H7 (cell line): ENCODE measurements around the gene AFF2. TPM values are rescaled to one million over a fixed set of nuclear protein-coding genes. Genes with fewer than 3 reads are reported as not detected.
A peak's percentile ranks its signal among the peaks of the same experiment; 100 is the strongest.

ENCODE experiments used
- DNase-seq: peaks from one replicate; pipeline ENCODE4 v3.0.0; 2012
- H3K27me3 ChIP-seq: 2 replicates; pipeline ENCODE4 v1.6.0; 2011; ENCODE audit warnings: mild to moderate bottlenecking, low read length; ENCODE audit not compliant: control insufficient read depth, insufficient read depth
- H3K36me3 ChIP-seq: replicated peaks from 2 replicates; pipeline ENCODE4 v1.5.1; 2011; ENCODE audit warnings: low read length; ENCODE audit not compliant: control insufficient read depth, insufficient read depth
- H3K4me3 ChIP-seq: 2 replicates; pipeline ENCODE4 v1.5.1; 2011; ENCODE audit warnings: low read depth, mild to moderate bottlenecking, control low read depth, low read length, moderate library complexity; ENCODE audit not compliant: insufficient read depth
- total RNA-seq: library from RNA; depleted of rRNA; stranded (reverse); fragments of >200 nt; shearing (Covaris generic); gene quantifications from 2 replicates; pipeline ENCODE4 v1.2.3, GENCODE V29; 2014

Gene AFF2
- total RNA-seq, 1 experiment from 2014 or later, result 14.6 TPM

- Histone ChIP-seq H3K27me3 (no peaks in the 10 kb centered on the region), H3K4me3 (no peak overlapping the region), H3K36me3 (no peaks in the 10 kb centered on the region)
- peak; percentile 1 for DNase-seq
Observed at GRCh38 chrX:148552775-148553174, 52.4 kb downstream of the AFF2 start.

GRCh38 chrX:148555101-148555500, 54.7 kb downstream of the AFF2 start:
- no peaks in the 10 kb centered on the region for H3K27me3 ChIP-seq
- H3K4me3 ChIP-seq, result no peak overlapping the region
- DNase-seq, result no peak
- no peaks in the 10 kb centered on the region for H3K36me3 ChIP-seq

GRCh38 chrX:148555571-148556243, 55.3 kb downstream of the AFF2 start:
- no peak for DNase-seq
- Histone ChIP-seq H3K4me3 (no peak overlapping the region), H3K27me3 (no peaks in the 10 kb centered on the region), H3K36me3 (no peaks in the 10 kb centered on the region)

- Histone ChIP-seq H3K27me3 (no peaks in the 10 kb centered on the region), H3K36me3 (no peaks in the 10 kb centered on the region), H3K4me3 (no peak overlapping the region)
- DNase-seq, result no peak
Observed at GRCh38 chrX:148556498-148556897, 56.1 kb downstream of the AFF2 start.

- Histone ChIP-seq H3K4me3 (no peak overlapping the region), H3K36me3 (no peaks in the 10 kb centered on the region), H3K27me3 (no peaks in the 10 kb centered on the region)
- no peak for DNase-seq
Observed at GRCh38 chrX:148562846-148563245, 62.4 kb downstream of the AFF2 start.

- DNase-seq, result no peak
Observed at GRCh38 chrX:148567229-148567628, 66.8 kb downstream of the AFF2 start.

GRCh38 chrX:148567779-148568178, 67.4 kb downstream of the AFF2 start:
- H3K4me3 ChIP-seq, result no peak overlapping the region
- no peak for DNase-seq
- H3K27me3 ChIP-seq, result no peaks in the 10 kb centered on the region
- H3K36me3 ChIP-seq, result no peaks in the 10 kb centered on the region

More at GRCh38 chrX:148567229-148567628, 66.8 kb downstream of the AFF2 start:
- H3K4me3 ChIP-seq, result no peak overlapping the region
- H3K36me3 ChIP-seq, result no peaks in the 10 kb centered on the region
- no peaks in the 10 kb centered on the region for H3K27me3 ChIP-seq

GRCh38 chrX:148568763-148569162, 68.3 kb downstream of the AFF2 start:
- no peaks in the 10 kb centered on the region for H3K36me3 ChIP-seq
- no peak for DNase-seq
- H3K27me3 ChIP-seq, result no peaks in the 10 kb centered on the region
- no peak overlapping the region for H3K4me3 ChIP-seq

GRCh38 chrX:148572337-148572736, 71.9 kb downstream of the AFF2 start:
- H3K4me3 ChIP-seq, result no peak overlapping the region
- no peaks in the 10 kb centered on the region for H3K36me3 ChIP-seq
- DNase-seq, result no peak
- H3K27me3 ChIP-seq, result no peaks in the 10 kb centered on the region

GRCh38 chrX:148573119-148573518, 72.7 kb downstream of the AFF2 start:
- no peaks in the 10 kb centered on the region for H3K36me3 ChIP-seq
- H3K27me3 ChIP-seq, result no peaks in the 10 kb centered on the region
- DNase-seq, result peak; percentile 7
- H3K4me3 ChIP-seq, result no peak overlapping the region

- DNase-seq, result no peak
- no peaks in the 10 kb centered on the region for H3K27me3 ChIP-seq
- H3K36me3 ChIP-seq, result no peaks in the 10 kb centered on the region
- H3K4me3 ChIP-seq, result no peak overlapping the region
Observed at GRCh38 chrX:148574237-148574973, 74.0 kb downstream of the AFF2 start.

GRCh38 chrX:148576396-148576795, 76.0 kb downstream of the AFF2 start:
- no peak for DNase-seq
- Histone ChIP-seq H3K27me3 (no peaks in the 10 kb centered on the region), H3K36me3 (no peaks in the 10 kb centered on the region), H3K4me3 (no peak overlapping the region)

- Histone ChIP-seq H3K27me3 (no peaks in the 10 kb centered on the region), H3K4me3 (no peak overlapping the region), H3K36me3 (no peaks in the 10 kb centered on the region)
- no peak for DNase-seq
Observed at GRCh38 chrX:148577741-148578140, 77.3 kb downstream of the AFF2 start.

- no peak for DNase-seq
Observed at GRCh38 chrX:148580016-148580415, 79.6 kb downstream of the AFF2 start.

GRCh38 chrX:148582353-148582752, 81.9 kb downstream of the AFF2 start:
- Histone ChIP-seq H3K27me3 (no peaks in the 10 kb centered on the region), H3K36me3 (no peaks in the 10 kb centered on the region), H3K4me3 (no peak overlapping the region)
- no peak for DNase-seq

More at GRCh38 chrX:148580016-148580415, 79.6 kb downstream of the AFF2 start:
- Histone ChIP-seq H3K27me3 (no peaks in the 10 kb centered on the region), H3K36me3 (no peaks in the 10 kb centered on the region), H3K4me3 (no peak overlapping the region)
